Right lobe of liver (tissue), 6 donors: ENCODE data around the gene FAM167B. TPM values are rescaled to one million over a fixed set of nuclear protein-coding genes. Genes with fewer than 3 reads are reported as not detected.
A peak's percentile ranks its signal among the peaks of the same experiment; 100 is the strongest.

Experiments
- ATAC-seq, 4 donors: fragments of 200-7000 bp; cut with Tn5 transposase; one replicate each; pipeline ENCODE4 v1.9.1; 2020; ENCODE audit warnings: mild to moderate bottlenecking in 4 of 4, moderate library complexity in 4 of 4
- DNase-seq, 3 donors: peaks; one replicate each; pipeline ENCODE4 v3.0.0-alpha.2; 2020
- H3K27ac ChIP-seq, 3 donors: fragments of 200-600 bp; one replicate each; pipeline ENCODE4 v1.8.0; 2022
- H3K27me3 ChIP-seq, 2 donors: fragments of 200-600 bp; one replicate each; pipeline ENCODE4 v1.8.0; 2022
- H3K36me3 ChIP-seq, 4 donors: fragments of 200-600 bp; sonication (generic) in 1 of 4; one replicate each; pipeline versions ENCODE4 v1.5.1 to v1.8.0; 2017 to 2022; ENCODE audit warnings: control low read depth in 1 of 4
- H3K4me1 ChIP-seq, 4 donors: fragments of 200-600 bp; sonication (generic) in 1 of 4; one replicate each; pipeline versions ENCODE4 v1.5.1 to v1.8.0; 2017 to 2022; ENCODE audit warnings: control low read depth in 1 of 4
- H3K4me3 ChIP-seq, 3 donors: fragments of 200-600 bp; one replicate each; pipeline ENCODE4 v1.8.0; 2022
- H3K9me3 ChIP-seq, 4 donors: fragments of 200-600 bp; sonication (generic) in 1 of 4; one replicate each; pipeline versions ENCODE4 v1.5.1 to v1.8.0; 2017 to 2022; ENCODE audit warnings: control low read depth in 1 of 4
- POLR2A ChIP-seq: fragments of 450-650 bp; IDR thresholded peaks from one replicate; pipeline ENCODE4 v1.6.1; 2017; ENCODE audit warnings: antibody characterized with exemption, mild to moderate bottlenecking
- WGBS: methylation state at CpG from one replicate; pipeline ENCODE4 v1.1.6; 2018; ENCODE audit warnings: low coverage, low lambda C conversion rate; ENCODE audit not compliant: insufficient coverage; ENCODE audit errors: missing lambda C conversion rate; 5-methylcytosine and 5-hydroxymethylcytosine counted together
- intact Hi-C, 2 donors: fragments of 100-400 bp; cut with DNase I; formaldehyde crosslinking; loops; one replicate each; pipeline versions ENCODE4 v1.11.2 to v1.14.1; 2022
- total RNA-seq, 6 experiments: library from RNA; depleted of rRNA in 2 of 6; stranded (reverse); fragments of >200 nt in 2 of 6; fragmentation: NEBNext Ultra II Directional in 3 of 6; extraction: Animal tissue kit (Norgen Biotek cat#: 25700) in 3 of 6; gene quantifications; one replicate each; pipeline versions ENCODE4 v1.1.0 to v1.2.4, GENCODE V29; 2016 to 2023
- TF ChIP-seq, protein P1 (sequence below), 4 donors: fragments of 200-600 bp in 3 of 4; fragments of 450-650 bp in 1 of 4; IDR thresholded peaks; one replicate each; pipeline versions ENCODE4 v1.5.1 to v1.8.0; 2016 to 2022; ENCODE audit warnings: antibody characterized with exemption in 4 of 4, mild to moderate bottlenecking in 2 of 4
- donor health status: DM: no; HTN: yes; CAD: no.
- donor health status: DM: no; HTN: no; CAD: no.
- donor health status: DM: no; HTN: no; CAD: no.
- donor health status: DM: no; HTN: yes; CAD: no.
- donor health status: DM: no; HTN: yes; CAD: no.

FAM167B gene
- total RNA-seq, 6 experiments from 2014 or later = 1.3 to 9.4 (median 5.2) TPM

DNA sequence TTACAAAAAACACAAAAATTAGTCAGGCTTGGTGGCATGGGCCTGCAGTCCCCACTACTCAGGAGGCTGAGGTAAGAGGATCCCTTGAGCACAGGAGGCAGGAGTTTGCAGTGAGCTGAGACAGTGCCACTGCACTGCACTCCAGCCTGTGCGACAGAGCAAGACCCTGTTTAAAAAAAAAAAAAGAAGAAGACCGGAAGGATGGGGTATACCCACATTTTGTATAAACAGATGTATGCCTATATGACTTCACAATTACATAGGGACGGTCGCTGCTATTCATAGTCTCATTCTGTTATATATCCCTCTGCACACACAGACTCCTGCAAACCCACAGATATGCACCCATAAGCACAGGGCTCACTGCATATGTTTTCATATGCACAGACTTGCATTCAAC, 16.7 kb downstream of the FAM167B start:
- TF ChIP-seq POLR2A = no peak
- TF ChIP-seq, protein P1, sequence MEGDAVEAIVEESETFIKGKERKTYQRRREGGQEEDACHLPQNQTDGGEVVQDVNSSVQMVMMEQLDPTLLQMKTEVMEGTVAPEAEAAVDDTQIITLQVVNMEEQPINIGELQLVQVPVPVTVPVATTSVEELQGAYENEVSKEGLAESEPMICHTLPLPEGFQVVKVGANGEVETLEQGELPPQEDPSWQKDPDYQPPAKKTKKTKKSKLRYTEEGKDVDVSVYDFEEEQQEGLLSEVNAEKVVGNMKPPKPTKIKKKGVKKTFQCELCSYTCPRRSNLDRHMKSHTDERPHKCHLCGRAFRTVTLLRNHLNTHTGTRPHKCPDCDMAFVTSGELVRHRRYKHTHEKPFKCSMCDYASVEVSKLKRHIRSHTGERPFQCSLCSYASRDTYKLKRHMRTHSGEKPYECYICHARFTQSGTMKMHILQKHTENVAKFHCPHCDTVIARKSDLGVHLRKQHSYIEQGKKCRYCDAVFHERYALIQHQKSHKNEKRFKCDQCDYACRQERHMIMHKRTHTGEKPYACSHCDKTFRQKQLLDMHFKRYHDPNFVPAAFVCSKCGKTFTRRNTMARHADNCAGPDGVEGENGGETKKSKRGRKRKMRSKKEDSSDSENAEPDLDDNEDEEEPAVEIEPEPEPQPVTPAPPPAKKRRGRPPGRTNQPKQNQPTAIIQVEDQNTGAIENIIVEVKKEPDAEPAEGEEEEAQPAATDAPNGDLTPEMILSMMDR (IDR thresholded peaks at IDR 0.05) = no peak
- no peak overlapping the region for H3K27ac ChIP-seq
- DNase-seq = no peak
- H3K36me3 ChIP-seq = no peaks in the 10 kb centered on the region
- 93% methylated on average over 4 of the region's 4 CpGs for WGBS
- intact Hi-C loops = no loop called here
- no peak overlapping the region for H3K4me3 ChIP-seq
- no peaks in the 10 kb centered on the region for H3K9me3 ChIP-seq
- no peaks in the 10 kb centered on the region for H3K27me3 ChIP-seq
- H3K4me1 ChIP-seq = no peaks in the 10 kb centered on the region
- ATAC-seq = no peak

DNA sequence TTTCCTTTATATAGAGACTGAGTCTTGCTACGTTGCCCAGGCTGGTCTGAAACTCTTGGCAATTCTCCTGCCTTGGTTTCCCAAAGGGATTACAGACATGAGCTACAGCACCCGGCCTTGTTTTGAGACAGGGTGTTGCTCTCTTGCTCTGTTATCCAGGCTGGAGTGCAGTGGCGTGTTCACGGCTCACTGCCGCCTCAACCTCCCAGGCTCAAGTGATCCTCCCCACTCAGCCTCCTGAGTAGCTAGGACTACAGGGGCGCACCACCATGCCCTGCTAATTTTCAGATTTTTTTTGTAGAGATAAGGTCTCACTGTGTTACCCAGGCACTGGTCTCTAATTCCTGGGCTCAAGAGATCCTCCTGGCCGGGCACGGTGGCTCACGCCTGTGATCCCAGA, 18.8 kb downstream of the FAM167B start:
- DNase-seq = no peak
- WGBS = 89% methylated on average over 3 of the region's 9 CpGs
- Histone ChIP-seq H3K4me3 (no peak overlapping the region), H3K9me3 (no peaks in the 10 kb centered on the region), H3K36me3 (no peaks in the 10 kb centered on the region), H3K4me1 (no peaks in the 10 kb centered on the region), H3K27me3 (no peaks in the 10 kb centered on the region), H3K27ac (no peak overlapping the region)
- TF ChIP-seq POLR2A = no peak
- TF ChIP-seq, protein P1 (IDR thresholded peaks at IDR 0.05) = no peak
- intact Hi-C loops = no loop called here
- ATAC-seq = no peak

DNA sequence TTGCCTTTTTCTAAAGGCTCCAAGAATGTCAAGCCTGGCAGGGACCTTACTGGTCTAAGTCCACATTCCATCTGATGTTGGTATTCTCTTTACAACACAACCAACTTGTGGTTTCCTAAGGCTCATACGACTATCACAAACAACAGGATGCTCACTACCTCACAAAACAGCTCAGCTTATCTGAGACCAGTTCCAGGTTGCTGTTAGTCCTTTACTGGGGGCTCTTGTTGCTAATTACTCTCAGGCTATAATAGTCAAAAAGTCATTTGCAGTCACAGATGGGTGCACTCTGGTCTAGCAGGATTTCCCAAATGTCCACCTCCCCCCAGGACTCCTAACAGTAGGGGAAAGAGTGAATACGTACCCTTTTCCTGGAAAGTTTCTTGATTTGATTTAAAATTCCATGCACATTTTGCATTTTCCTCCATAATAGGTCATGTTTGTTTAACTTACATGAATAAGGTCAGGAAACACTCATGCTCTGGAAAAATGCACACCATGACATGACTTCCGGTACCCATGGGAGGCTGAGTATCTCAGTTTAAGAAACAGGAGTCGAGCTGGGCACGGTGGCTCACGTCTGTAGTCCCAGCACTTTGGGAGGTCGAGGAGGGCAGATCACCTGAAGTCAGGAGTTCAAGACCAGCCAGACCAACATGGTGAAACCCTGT, 20.0 kb downstream of the FAM167B start:
- H3K9me3 ChIP-seq = no peaks in the 10 kb centered on the region
- 52% methylated on average over 4 of the region's 7 CpGs for WGBS
- TF ChIP-seq, protein P1 (IDR thresholded peaks at IDR 0.05) = no peak
- no peak for TF ChIP-seq POLR2A
- intact Hi-C loops = no loop called here
- no peaks in the 10 kb centered on the region for H3K36me3 ChIP-seq
- H3K27ac ChIP-seq = no peak overlapping the region
- H3K4me1 ChIP-seq = no peaks in the 10 kb centered on the region
- ATAC-seq = peak in 3 of 4 donors; percentile 30 to 65 (median 48)
- no peak for DNase-seq
- no peak overlapping the region for H3K4me3 ChIP-seq
- no peaks in the 10 kb centered on the region for H3K27me3 ChIP-seq

DNA sequence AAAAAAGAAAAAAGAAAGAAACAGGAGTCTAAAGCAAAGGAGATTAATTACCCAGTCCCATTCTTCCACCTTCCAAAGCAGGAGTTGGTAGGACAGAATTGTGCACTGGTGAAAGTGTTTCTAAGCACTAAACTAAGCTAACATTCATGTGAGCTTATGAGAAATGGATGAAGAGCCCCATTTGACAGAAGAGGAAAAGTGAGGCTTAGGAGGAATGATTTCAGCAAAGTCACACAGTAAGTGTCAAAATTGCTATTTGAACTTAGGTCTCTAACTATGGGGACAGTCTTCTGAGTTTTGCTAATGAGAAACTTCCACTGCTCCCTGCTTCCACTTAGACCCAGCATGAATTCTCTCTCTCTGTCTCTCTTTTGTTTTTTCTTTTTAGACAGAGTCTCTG, 22.7 kb downstream of the FAM167B start:
- TF ChIP-seq, protein P1 (IDR thresholded peaks at IDR 0.05) = no peak
- TF ChIP-seq POLR2A = no peak
- no peak for ATAC-seq

More for the DNA sequence above, 22.7 kb downstream of the FAM167B start:
- Histone ChIP-seq H3K27me3 (no peaks in the 10 kb centered on the region), H3K4me3 (no peak overlapping the region), H3K4me1 (no peaks in the 10 kb centered on the region), H3K9me3 (no peaks in the 10 kb centered on the region), H3K36me3 (no peaks in the 10 kb centered on the region), H3K27ac (no peak overlapping the region)
- intact Hi-C loops = no loop called here
- no peak for DNase-seq
